VCaP (cell line): Measurements from ENCODE around the gene RAVER2.
"Not testable (repeated sequence)": the region's sequence is repeated elsewhere in the genome, so short reads cannot be mapped to it uniquely, and the experiment has no call there.

Experiments
- H3K27ac ChIP-seq: fragments of 450-650 bp; 2 replicates; pipeline ENCODE4 v1.5.1; 2017
- TF ChIP-seq, protein P1 (sequence below): fragments of 450-650 bp; conservative IDR thresholded peaks from 2 replicates; pipeline ENCODE4 v1.5.1; 2017; ENCODE audit warnings: mild to moderate bottlenecking, moderate library complexity

RAVER2 gene, protein sequence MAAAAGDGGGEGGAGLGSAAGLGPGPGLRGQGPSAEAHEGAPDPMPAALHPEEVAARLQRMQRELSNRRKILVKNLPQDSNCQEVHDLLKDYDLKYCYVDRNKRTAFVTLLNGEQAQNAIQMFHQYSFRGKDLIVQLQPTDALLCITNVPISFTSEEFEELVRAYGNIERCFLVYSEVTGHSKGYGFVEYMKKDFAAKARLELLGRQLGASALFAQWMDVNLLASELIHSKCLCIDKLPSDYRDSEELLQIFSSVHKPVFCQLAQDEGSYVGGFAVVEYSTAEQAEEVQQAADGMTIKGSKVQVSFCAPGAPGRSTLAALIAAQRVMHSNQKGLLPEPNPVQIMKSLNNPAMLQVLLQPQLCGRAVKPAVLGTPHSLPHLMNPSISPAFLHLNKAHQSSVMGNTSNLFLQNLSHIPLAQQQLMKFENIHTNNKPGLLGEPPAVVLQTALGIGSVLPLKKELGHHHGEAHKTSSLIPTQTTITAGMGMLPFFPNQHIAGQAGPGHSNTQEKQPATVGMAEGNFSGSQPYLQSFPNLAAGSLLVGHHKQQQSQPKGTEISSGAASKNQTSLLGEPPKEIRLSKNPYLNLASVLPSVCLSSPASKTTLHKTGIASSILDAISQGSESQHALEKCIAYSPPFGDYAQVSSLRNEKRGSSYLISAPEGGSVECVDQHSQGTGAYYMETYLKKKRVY

DNA sequence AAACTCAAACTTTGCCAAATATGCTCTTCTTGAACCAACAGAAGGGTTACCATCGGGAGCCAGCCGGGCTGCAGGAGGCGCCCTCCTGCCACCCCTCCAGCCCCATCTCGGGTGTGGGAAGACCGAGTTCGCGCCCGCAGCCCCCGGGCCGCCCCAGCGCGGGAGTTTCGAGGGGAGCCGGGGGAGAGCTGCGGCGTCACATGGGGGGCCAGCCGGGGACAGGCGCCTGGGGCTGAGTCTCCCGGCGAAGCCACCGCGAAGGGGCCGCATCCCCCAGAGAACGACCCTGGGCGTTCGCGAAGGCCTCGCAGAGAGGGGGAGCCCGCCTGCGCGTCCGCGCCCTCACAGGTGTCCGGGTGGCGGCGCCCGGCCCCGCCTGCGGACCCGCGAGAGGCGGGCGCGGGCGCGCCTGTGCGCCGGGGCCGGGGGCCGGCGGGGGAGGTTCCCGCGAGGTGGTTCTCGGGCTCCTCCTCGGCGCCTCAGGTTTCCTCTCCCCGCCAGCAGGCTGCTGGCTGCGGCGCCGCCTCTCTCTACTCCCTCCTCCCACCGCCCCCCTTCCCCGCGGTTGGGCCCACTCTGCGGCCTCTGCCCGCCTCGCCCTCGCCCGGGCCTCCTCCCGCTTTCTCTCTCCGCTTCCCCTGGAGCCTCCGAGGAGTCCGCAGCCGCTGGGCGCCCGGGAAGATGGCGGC lies at the start of gene RAVER2:
Gene RAVER2, plus strand, starts transcription at position 584 of the 689 bp plus-strand sequence. Its CDS starts 98 bp downstream, at position 682.
- TF ChIP-seq, protein P1, sequence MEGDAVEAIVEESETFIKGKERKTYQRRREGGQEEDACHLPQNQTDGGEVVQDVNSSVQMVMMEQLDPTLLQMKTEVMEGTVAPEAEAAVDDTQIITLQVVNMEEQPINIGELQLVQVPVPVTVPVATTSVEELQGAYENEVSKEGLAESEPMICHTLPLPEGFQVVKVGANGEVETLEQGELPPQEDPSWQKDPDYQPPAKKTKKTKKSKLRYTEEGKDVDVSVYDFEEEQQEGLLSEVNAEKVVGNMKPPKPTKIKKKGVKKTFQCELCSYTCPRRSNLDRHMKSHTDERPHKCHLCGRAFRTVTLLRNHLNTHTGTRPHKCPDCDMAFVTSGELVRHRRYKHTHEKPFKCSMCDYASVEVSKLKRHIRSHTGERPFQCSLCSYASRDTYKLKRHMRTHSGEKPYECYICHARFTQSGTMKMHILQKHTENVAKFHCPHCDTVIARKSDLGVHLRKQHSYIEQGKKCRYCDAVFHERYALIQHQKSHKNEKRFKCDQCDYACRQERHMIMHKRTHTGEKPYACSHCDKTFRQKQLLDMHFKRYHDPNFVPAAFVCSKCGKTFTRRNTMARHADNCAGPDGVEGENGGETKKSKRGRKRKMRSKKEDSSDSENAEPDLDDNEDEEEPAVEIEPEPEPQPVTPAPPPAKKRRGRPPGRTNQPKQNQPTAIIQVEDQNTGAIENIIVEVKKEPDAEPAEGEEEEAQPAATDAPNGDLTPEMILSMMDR: peak; percentile 63

DNA sequence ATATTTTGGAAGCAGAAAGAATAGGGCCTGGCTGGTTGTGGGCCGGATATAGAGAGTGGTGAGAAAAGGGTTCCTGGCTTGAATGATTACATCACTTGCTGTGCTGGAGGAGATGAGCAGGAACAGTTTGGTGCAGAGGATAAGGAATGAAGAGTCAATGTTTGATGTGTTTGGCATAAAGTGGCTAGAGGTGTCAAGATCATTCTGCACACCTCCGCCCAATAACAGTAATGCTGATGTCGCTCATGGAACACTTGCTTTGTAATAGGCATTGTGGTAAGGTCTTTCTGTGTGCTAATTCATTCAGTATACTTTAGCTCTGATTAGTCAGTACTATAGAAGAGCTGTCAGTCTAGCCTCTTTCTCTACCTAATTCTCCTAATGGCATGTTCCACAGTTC lies 48.0 kb upstream of the RAVER2 start:
- TF ChIP-seq, protein P1: no peak
- H3K27ac ChIP-seq: no peak overlapping the region

More for the DNA sequence above, at the start of gene RAVER2:
- peak within 1 kb of the TSS; percentile 75 for H3K27ac ChIP-seq

DNA sequence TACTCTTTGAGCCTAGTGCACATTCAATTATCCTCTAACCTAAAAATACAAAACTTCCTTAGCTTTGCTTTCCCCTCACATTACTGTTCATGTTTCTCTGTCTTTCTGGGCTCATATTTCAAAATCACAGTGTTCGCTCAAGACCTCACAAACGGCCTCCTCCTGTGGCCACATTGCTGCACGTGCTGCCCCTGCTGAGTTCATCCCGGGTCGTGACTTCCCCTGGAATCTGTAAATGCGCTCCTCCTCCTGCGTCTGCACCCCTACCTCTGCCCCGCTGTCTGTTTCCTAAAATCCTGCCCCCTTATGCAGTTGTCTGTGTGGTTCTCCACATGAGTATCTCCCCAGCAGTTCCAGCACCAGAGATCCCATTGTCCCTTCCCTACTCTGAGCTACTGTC lies 45.5 kb upstream of the RAVER2 start:
- TF ChIP-seq, protein P1: no peak
- no peak overlapping the region for H3K27ac ChIP-seq

DNA sequence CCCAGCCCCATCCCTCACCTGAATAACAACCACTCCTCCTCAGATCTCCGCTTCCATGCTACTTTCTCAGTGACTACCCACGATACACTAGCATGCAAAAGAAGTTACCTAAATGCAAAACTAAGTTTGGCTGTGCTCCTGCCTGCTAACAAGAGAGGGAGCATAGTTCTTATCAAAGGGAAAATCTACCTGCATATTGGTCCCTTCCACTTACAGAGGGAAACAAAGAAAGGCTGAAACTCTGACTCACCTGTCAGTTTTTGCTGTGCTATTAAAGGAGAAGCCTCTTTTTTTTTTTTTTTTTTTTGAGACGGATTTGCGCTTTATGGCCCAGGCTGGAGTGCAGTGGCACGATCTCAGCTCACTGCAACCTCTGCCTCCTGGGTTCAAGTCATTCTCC lies 43.8 kb upstream of the RAVER2 start:
- TF ChIP-seq, protein P1: no peak
- no peak overlapping the region for H3K27ac ChIP-seq

DNA sequence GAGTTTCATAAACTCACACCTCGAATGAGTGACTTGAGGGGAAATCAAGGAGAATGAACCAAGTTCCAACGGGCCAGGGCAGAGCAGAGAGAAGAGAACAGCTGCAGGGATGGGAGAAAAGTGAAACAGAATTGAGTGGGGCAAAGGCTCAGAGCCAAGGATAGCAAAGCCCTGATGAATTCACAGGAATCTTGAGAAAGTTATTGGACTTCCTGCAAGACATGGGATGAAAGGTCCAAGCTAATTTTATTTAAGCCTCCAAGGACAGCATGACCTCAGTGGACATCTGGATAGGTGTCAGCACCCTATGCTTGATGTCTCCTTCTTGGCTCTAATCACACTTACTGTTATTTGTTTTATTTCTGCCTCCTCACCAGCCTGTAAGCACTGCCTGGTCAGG lies 43.0 kb upstream of the RAVER2 start:
- no peak overlapping the region for H3K27ac ChIP-seq
- TF ChIP-seq, protein P1: no peak

DNA sequence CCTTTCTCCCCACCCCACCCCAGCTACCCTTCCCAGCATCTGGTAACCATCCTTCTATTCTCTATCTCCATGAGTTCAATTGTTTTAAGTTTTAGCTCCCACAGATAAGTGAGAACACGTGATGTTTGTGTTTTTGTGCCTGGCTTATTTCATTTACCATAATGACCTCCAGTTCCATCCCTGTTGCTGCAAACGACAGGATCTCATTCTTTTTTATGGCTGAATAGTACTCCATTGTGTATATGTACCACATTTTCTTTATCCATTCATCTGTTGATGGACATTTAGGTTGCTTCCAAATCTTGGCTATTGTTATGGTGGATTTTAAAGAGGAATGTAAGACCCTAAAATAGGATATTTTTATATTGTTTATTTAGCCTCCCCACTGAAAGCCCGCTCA lies 42.2 kb upstream of the RAVER2 start:
- H3K27ac ChIP-seq: not testable (repeated sequence)

DNA sequence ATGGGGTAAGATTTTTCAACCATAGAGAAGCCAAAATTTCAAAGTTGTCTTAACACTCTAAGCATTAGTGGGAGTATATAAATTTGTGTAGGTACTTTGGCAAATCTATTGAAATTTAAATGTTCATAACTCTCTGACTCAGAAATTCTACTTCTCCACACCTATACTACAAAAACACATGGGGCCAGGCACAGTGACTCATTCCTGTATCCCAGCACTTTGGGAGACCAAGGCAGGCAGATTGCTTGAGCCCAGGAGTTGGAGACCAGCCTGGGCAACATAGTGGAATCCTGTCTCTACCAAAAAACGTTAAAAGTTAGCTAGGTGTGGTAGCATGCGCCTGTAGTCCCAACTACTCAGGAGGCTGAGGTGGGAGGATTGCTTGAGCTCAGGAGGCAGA lies 41.3 kb upstream of the RAVER2 start:
- no peak overlapping the region for H3K27ac ChIP-seq
- TF ChIP-seq, protein P1: no peak
